GM12878 (cell line): ENCODE results near the gene ZNF764. TPM values are rescaled to one million over a fixed set of nuclear protein-coding genes. Genes with fewer than 3 reads are reported as not detected.

Experiments
- CEBPZ ChIP-seq: fragments of 150-350 bp; IDR thresholded peaks from 2 replicates; pipeline ENCODE4 v1.6.1; 2016; ENCODE audit warnings: low read depth, low read length
- CREB1 ChIP-seq: IDR thresholded peaks from 2 replicates; pipeline ENCODE4 v1.6.1; 2012; ENCODE audit warnings: low read depth, mild to moderate bottlenecking, inconsistent platforms
- CREM ChIP-seq: IDR thresholded peaks from 2 replicates; pipeline ENCODE4 v1.6.1; 2014; ENCODE audit warnings: antibody characterized with exemption, low read depth
- HDAC2 ChIP-seq: fragments of 200-600 bp; sonication (generic); IDR thresholded peaks from 2 replicates; pipeline ENCODE4 v1.6.1; 2017
- KAT2A ChIP-seq: conservative IDR thresholded peaks from 2 replicates; pipeline ENCODE4 v1.6.1; 2011; ENCODE audit warnings: low read depth, low read length; ENCODE audit not compliant: control insufficient read depth
- KLF5 ChIP-seq: fragments of 450-650 bp; IDR thresholded peaks from 2 replicates; pipeline ENCODE4 v1.6.1; 2014; ENCODE audit warnings: mild to moderate bottlenecking; ENCODE audit not compliant: partially characterized antibody
- MYC ChIP-seq: IDR thresholded peaks from 2 replicates; pipeline ENCODE4 v1.6.1; 2011; ENCODE audit warnings: mild to moderate bottlenecking, low read length, moderate library complexity, inconsistent platforms; ENCODE audit not compliant: insufficient read depth, insufficient replicate concordance, insufficient read length, severe bottlenecking
- NBN ChIP-seq: fragments of 450-650 bp; IDR thresholded peaks from 2 replicates; pipeline ENCODE4 v1.6.1; 2016
- NKRF ChIP-seq: fragments of 450-650 bp; conservative IDR thresholded peaks from 2 replicates; pipeline ENCODE4 v1.6.1; 2017; ENCODE audit warnings: mild to moderate bottlenecking, moderate library complexity
- NR2C2 ChIP-seq: IDR thresholded peaks from 2 replicates; pipeline ENCODE4 v1.6.1; 2011; ENCODE audit warnings: borderline replicate concordance, low read depth; ENCODE audit not compliant: control insufficient read depth, insufficient read length
- NR2F1 ChIP-seq: fragments of 450-650 bp; conservative IDR thresholded peaks from 2 replicates; pipeline ENCODE4 v1.6.1; 2017; ENCODE audit warnings: mild to moderate bottlenecking
- RAD51 ChIP-seq: fragments of 450-650 bp; IDR thresholded peaks from 2 replicates; pipeline ENCODE4 v1.6.1; 2016; ENCODE audit warnings: moderate library complexity, mild to moderate bottlenecking, inconsistent platforms
- RB1 ChIP-seq: fragments of 450-650 bp; formaldehyde crosslinking; IDR thresholded peaks from 2 replicates; pipeline ENCODE4 v1.6.1; 2017; ENCODE audit warnings: mild to moderate bottlenecking, borderline replicate concordance
- RUNX3 ChIP-seq: IDR thresholded peaks from 2 replicates; pipeline ENCODE4 v1.6.1; 2012; ENCODE audit warnings: low read length, inconsistent platforms
- TCF12 ChIP-seq: IDR thresholded peaks from 2 replicates; pipeline ENCODE4 v1.6.1; 2011; ENCODE audit warnings: low read depth, mild to moderate bottlenecking, low read length
- TCF3 ChIP-seq: IDR thresholded peaks from 2 replicates; pipeline ENCODE4 v1.6.1; 2012; ENCODE audit warnings: low read depth, mild to moderate bottlenecking, low read length, borderline replicate concordance; ENCODE audit not compliant: insufficient read depth
- TCF7 ChIP-seq: IDR thresholded peaks from 2 replicates; pipeline ENCODE4 v1.6.1; 2014; ENCODE audit warnings: antibody characterized with exemption, borderline replicate concordance
- USF1 ChIP-seq: IDR thresholded peaks from 2 replicates; pipeline ENCODE4 v1.6.1; 2011; ENCODE audit warnings: borderline replicate concordance, low read depth, mild to moderate bottlenecking, moderate library complexity, mixed read lengths, low read length; ENCODE audit not compliant: insufficient read depth; ENCODE audit errors: extremely low read length
- polyA plus RNA-seq, 11 experiments: library from polyadenylated mRNA; depleted of rRNA in 4 of 11; unstranded in 6 of 11; stranded (reverse) in 5 of 11; fragments of >200 nt; fragmentation: Nextera tagmentation in 4 of 11; fragmentation: Illumina TruSeq in 1 of 11; extraction: Ambion mirVana in 4 of 11; extraction: Trizol in 1 of 11; gene quantifications; 1 replicate in 1 of 11; 2 replicates in 10 of 11; pipeline versions ENCODE4 v1.2.1 to v1.2.3, GENCODE V29; 2011 to 2016; ENCODE audit warnings: inconsistent platforms in 2 of 11, missing spikeins in 2 of 11, low read depth in 1 of 11
- total RNA-seq, 4 experiments: library from RNA; depleted of rRNA in 3 of 4; stranded (reverse); fragments of >200 nt in 3 of 4; fragmentation: Illumina TruSeq in 1 of 4; extraction: Trizol in 1 of 4; gene quantifications; 2 replicates each; pipeline versions ENCODE4 v1.2.1 to v1.2.3, GENCODE V29; 2013 to 2021
- TF ChIP-seq, protein P1 (sequence below): fragments of 450-650 bp; IDR thresholded peaks from 2 replicates; pipeline ENCODE4 v1.6.1; 2018; ENCODE audit warnings: mild to moderate bottlenecking, low read depth, moderate library complexity; ENCODE audit not compliant: partially characterized antibody
- TF ChIP-seq, protein P2 (sequence below), 3 experiments: IDR thresholded peaks in 2 of 3; conservative IDR thresholded peaks in 1 of 3; 2 replicates each; pipeline ENCODE4 v1.5.1; 2011; ENCODE audit warnings: low read depth in 3 of 3, low read length in 3 of 3, mild to moderate bottlenecking in 3 of 3, control low read depth in 2 of 3, moderate library complexity in 2 of 3, inconsistent platforms in 1 of 3, mixed read lengths in 1 of 3; ENCODE audit not compliant: control insufficient read depth in 2 of 3, insufficient read depth in 1 of 3; ENCODE audit errors: extremely low read depth in 1 of 3

Gene ZNF764
- total and polyA plus RNA-seq, 10 of the 15 experiments (the other 5 are each of a cell fraction or from before 2014, with no cell fraction given) = 0.61 to 11.9 (median 3.8) TPM

- 0 out of 2 replicates have a peak, but pooled peaks have one; percentile 6 for TF ChIP-seq NKRF
- TF ChIP-seq NR2C2 = no peak
- TF ChIP-seq RB1 = no peak; the same call in 1 of the 2 replicates
- TF ChIP-seq USF1 = peak; percentile 75
- TF ChIP-seq, protein P1, sequence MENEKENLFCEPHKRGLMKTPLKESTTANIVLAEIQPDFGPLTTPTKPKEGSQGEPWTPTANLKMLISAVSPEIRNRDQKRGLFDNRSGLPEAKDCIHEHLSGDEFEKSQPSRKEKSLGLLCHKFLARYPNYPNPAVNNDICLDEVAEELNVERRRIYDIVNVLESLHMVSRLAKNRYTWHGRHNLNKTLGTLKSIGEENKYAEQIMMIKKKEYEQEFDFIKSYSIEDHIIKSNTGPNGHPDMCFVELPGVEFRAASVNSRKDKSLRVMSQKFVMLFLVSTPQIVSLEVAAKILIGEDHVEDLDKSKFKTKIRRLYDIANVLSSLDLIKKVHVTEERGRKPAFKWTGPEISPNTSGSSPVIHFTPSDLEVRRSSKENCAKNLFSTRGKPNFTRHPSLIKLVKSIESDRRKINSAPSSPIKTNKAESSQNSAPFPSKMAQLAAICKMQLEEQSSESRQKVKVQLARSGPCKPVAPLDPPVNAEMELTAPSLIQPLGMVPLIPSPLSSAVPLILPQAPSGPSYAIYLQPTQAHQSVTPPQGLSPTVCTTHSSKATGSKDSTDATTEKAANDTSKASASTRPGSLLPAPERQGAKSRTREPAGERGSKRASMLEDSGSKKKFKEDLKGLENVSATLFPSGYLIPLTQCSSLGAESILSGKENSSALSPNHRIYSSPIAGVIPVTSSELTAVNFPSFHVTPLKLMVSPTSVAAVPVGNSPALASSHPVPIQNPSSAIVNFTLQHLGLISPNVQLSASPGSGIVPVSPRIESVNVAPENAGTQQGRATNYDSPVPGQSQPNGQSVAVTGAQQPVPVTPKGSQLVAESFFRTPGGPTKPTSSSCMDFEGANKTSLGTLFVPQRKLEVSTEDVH = no peak
- no peak for TF ChIP-seq NR2F1
- TF ChIP-seq KLF5 = no peak
- 0 out of 2 replicates have a peak, but pooled peaks have one; percentile 48 for TF ChIP-seq NBN
- no peak for TF ChIP-seq CEBPZ
- TF ChIP-seq CREB1 = no peak
- no peak for TF ChIP-seq TCF12
- no peak for TF ChIP-seq HDAC2
- TF ChIP-seq CREM = peak; percentile 44; the same call in 1 of the 2 replicates
- TF ChIP-seq RAD51 = peak; percentile 87
- TF ChIP-seq, protein P2, sequence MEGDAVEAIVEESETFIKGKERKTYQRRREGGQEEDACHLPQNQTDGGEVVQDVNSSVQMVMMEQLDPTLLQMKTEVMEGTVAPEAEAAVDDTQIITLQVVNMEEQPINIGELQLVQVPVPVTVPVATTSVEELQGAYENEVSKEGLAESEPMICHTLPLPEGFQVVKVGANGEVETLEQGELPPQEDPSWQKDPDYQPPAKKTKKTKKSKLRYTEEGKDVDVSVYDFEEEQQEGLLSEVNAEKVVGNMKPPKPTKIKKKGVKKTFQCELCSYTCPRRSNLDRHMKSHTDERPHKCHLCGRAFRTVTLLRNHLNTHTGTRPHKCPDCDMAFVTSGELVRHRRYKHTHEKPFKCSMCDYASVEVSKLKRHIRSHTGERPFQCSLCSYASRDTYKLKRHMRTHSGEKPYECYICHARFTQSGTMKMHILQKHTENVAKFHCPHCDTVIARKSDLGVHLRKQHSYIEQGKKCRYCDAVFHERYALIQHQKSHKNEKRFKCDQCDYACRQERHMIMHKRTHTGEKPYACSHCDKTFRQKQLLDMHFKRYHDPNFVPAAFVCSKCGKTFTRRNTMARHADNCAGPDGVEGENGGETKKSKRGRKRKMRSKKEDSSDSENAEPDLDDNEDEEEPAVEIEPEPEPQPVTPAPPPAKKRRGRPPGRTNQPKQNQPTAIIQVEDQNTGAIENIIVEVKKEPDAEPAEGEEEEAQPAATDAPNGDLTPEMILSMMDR (IDR thresholded peaks at IDR 0.05 in 2 of 3, conservative IDR thresholded peaks at IDR 0.05 in 1 of 3; ENCODE audit: control insufficient read depth in 2 of 3, extremely low read depth in 1 of 3, insufficient read depth in 1 of 3, low read depth in 3 of 3, low read length in 3 of 3) = peak; percentile 63 to 84 (median 76); a peak in 5 of 6 replicates
- no peak for TF ChIP-seq TCF3
- TF ChIP-seq KAT2A = no peak
- TF ChIP-seq MYC = peak; percentile 83
- TF ChIP-seq RUNX3 = no peak
- TF ChIP-seq TCF7 = no peak; the same call in 1 of the 2 replicates
Observed at GRCh38 chr16:30535777-30536190, 22.4 kb downstream of the ZNF764 start (continued).
